ENCODE data around the gene RGS5. TPM values are rescaled to one million over a fixed set of nuclear protein-coding genes. Genes with fewer than 3 reads are reported as not detected.

RGS5 gene
- total RNA-seq, 3 donors from 2014 or later (not counting 1 experiment from before 2014, with no cell fraction given): 0.12 to 0.30 (median 0.14) TPM

DNA sequence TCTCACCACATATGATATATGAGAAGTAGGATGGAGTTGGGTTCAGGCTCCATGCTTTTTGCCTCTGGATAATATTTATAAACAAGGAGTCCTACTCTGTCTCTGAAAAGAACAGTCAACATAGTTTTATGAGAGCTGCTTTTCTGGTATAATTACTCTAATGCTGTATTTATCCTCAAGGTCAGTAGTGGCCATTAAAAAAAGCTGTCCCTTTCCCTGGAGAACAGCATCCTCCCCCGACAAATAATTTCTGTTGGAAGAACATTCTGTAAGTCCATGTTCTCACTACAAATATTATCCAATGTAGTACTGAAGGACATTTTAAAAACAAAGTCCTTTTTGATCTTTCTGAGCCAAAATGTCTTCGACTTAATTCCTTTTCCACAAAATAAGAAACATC, 9.0 kb upstream of the RGS5 start:
- H3K36me3 ChIP-seq (ENCODE audit: control insufficient read depth, insufficient read depth, low read length): no peaks in the 10 kb centered on the region
- peaks cover 2% of the 10 kb centered on the region for H3K27me3 ChIP-seq (ENCODE audit: control insufficient read depth, insufficient read depth, low read length)
- intact Hi-C loops (cut with micrococcal nuclease): no loop called here
- H3K27ac Mint-ChIP-seq: no peak overlapping the region
- H3K4me1 ChIP-seq (ENCODE audit: control insufficient read depth, insufficient read depth, low read length): no peaks in the 10 kb centered on the region
- no peak for ATAC-seq
- H3K9me3 ChIP-seq (ENCODE audit: control insufficient read depth, insufficient read depth, low read length): no peaks in the 10 kb centered on the region
- H3K4me3 Mint-ChIP-seq: no peak overlapping the region
- H3K4me1 Mint-ChIP-seq: no peaks in the 10 kb centered on the region
- no peak overlapping the region for H3K27ac ChIP-seq (ENCODE audit: low read length)
- no peaks in the 10 kb centered on the region for H3K36me3 Mint-ChIP-seq
- TF ChIP-seq CTCF (IDR thresholded peaks at IDR 0.05): no peak
- H3K9me3 Mint-ChIP-seq: peaks cover 0 to 3% of the 10 kb centered on the region in 2 donors
- no peak for DNase-seq
- H3K4me3 ChIP-seq (ENCODE audit: low read length): no peak overlapping the region
- WGBS (ENCODE audit: insufficient coverage): 82% methylated on average over 1 of the region's 2 CpGs
- H3K27me3 Mint-ChIP-seq (ENCODE audit: low read depth in 2 of 2): peaks cover 16 to 18% of the 10 kb centered on the region in 2 donors

- ATAC-seq: no peak
- Histone ChIP-seq H3K9me3 (ENCODE audit: control insufficient read depth, insufficient read depth, low read length) (no peaks in the 10 kb centered on the region), H3K27me3 (ENCODE audit: control insufficient read depth, insufficient read depth, low read length) (no peaks in the 10 kb centered on the region)
These were observed 2.8 kb upstream of the RGS5 start for GRCh38 chr1:163205513-163205912.

DNA sequence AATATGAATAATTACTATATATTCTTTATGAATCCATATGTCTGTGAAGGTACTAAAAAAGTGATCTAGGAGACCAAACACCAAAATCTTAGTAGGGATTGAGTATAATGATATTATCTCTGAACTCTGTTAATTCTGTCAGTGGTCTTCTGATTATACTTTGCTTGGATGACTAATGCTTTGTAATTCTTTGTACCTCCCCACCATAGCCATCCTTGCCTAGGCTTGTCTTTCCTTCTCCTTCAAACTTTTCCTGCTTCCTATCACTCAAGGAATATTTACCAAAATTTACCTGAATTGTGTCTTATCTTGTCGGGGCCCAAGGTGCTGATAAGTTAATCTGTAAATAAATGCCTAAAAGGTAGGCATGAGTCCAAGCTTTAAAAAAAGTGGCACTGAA, 845 bp upstream of the RGS5 start:
- no peak for DNase-seq
- Histone ChIP-seq H3K9me3 (ENCODE audit: control insufficient read depth, insufficient read depth, low read length) (no peaks in the 10 kb centered on the region), H3K36me3 (ENCODE audit: control insufficient read depth, insufficient read depth, low read length) (no peaks in the 10 kb centered on the region), H3K4me3 (ENCODE audit: low read length) (no peak overlapping the region), H3K27ac (ENCODE audit: low read length) (no peak overlapping the region), H3K27me3 (ENCODE audit: control insufficient read depth, insufficient read depth, low read length) (no peaks in the 10 kb centered on the region), H3K4me1 (ENCODE audit: control insufficient read depth, insufficient read depth, low read length) (no peaks in the 10 kb centered on the region)
- no peaks in the 10 kb centered on the region for H3K4me1 Mint-ChIP-seq
- no peak overlapping the region for H3K27ac Mint-ChIP-seq
- TF ChIP-seq CTCF (IDR thresholded peaks at IDR 0.05): no peak
- H3K4me3 Mint-ChIP-seq: no peak overlapping the region
- 86% methylated on average over 1 of the region's 1 CpG for WGBS (ENCODE audit: insufficient coverage)
- ATAC-seq: no peak
- peaks cover 2 to 10% of the 10 kb centered on the region in 2 donors for H3K27me3 Mint-ChIP-seq (ENCODE audit: low read depth in 2 of 2)
- intact Hi-C loops (cut with micrococcal nuclease): no loop called here
- H3K9me3 Mint-ChIP-seq: no peaks in the 10 kb centered on the region
- H3K36me3 Mint-ChIP-seq: no peaks in the 10 kb centered on the region

More at GRCh38 chr1:163205513-163205912, 2.8 kb upstream of the RGS5 start:
- Histone ChIP-seq H3K4me3 (ENCODE audit: low read length) (no peak overlapping the region), H3K27ac (ENCODE audit: low read length) (no peak overlapping the region), H3K4me1 (ENCODE audit: control insufficient read depth, insufficient read depth, low read length) (no peaks in the 10 kb centered on the region), H3K36me3 (ENCODE audit: control insufficient read depth, insufficient read depth, low read length) (no peaks in the 10 kb centered on the region)
- no peak for DNase-seq
- H3K4me1 Mint-ChIP-seq: no peaks in the 10 kb centered on the region
- H3K27ac Mint-ChIP-seq: no peak overlapping the region
- H3K36me3 Mint-ChIP-seq: no peaks in the 10 kb centered on the region
- no peak for TF ChIP-seq CTCF (IDR thresholded peaks at IDR 0.05)
- no peak overlapping the region for H3K4me3 Mint-ChIP-seq
- H3K27me3 Mint-ChIP-seq (ENCODE audit: low read depth in 2 of 2): peaks cover 2 to 10% of the 10 kb centered on the region in 2 donors
- no peaks in the 10 kb centered on the region for H3K9me3 Mint-ChIP-seq
- intact Hi-C loops (cut with micrococcal nuclease): no loop called here

DNA sequence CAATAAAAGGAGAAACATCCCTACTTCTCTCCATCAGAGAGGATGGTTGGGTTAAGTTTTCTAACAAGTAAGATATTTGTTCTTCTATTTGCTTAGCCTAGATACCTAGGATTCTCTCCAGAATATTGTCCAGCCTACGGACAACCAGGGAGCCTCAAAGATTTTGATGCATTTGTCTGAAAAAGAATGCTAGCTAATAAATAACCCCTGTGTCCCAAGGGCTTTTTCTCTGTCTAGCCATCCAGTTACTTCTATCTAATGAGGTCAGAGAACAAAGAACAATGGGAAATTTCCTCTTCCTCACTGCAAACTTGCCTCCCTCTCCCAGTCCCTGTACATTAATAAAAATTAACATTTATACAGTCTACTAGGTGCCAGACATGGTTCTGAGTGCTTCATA, 810 bp downstream of the RGS5 start:
- Histone ChIP-seq H3K4me1 (ENCODE audit: control insufficient read depth, insufficient read depth, low read length) (no peaks in the 10 kb centered on the region), H3K9me3 (ENCODE audit: control insufficient read depth, insufficient read depth, low read length) (no peaks in the 10 kb centered on the region), H3K27ac (ENCODE audit: low read length) (no peak overlapping the region), H3K27me3 (ENCODE audit: control insufficient read depth, insufficient read depth, low read length) (no peaks in the 10 kb centered on the region), H3K4me3 (ENCODE audit: low read length) (no peak overlapping the region), H3K36me3 (ENCODE audit: control insufficient read depth, insufficient read depth, low read length) (no peaks in the 10 kb centered on the region)
- Mint-ChIP-seq H3K4me1 (no peaks in the 10 kb centered on the region), H3K27ac (no peak overlapping the region), H3K27me3 (ENCODE audit: low read depth in 2 of 2) (peaks cover 6 to 10% of the 10 kb centered on the region in 2 donors), H3K9me3 (no peaks in the 10 kb centered on the region), H3K36me3 (no peaks in the 10 kb centered on the region), H3K4me3 (no peak overlapping the region)
- intact Hi-C loops (cut with micrococcal nuclease): no loop called here
- WGBS (ENCODE audit: insufficient coverage): 83% methylated on average over 1 of the region's 1 CpG
- no peak for TF ChIP-seq CTCF (IDR thresholded peaks at IDR 0.05)
- ATAC-seq: no peak
- no peak for DNase-seq
